KG1 (cell line): ENCODE results near the gene GARS1.

Experiments used
- DNase-seq: peaks from one replicate; lab custom pipeline; 2025; lab: John Stamatoyannopoulos, UW

GARS1 gene

GRCh38 chr7:30681815-30682211 is 87.1 kb downstream of the GARS1 start:
- no peak for DNase-seq

GRCh38 chr7:30682212-30683083 is 87.8 kb downstream of the GARS1 start, which contains the start of gene CRHR2:
CRHR2 (minus strand) TSS chr7:30682456; CDS start chr7:30682280, 176 bp downstream.
- DNase-seq = no peak

GRCh38 chr7:30683306-30683705 is 88.6 kb downstream of the GARS1 start:
- no peak for DNase-seq
